ENCODE data around the gene SUN5.

Gene SUN5

DNA sequence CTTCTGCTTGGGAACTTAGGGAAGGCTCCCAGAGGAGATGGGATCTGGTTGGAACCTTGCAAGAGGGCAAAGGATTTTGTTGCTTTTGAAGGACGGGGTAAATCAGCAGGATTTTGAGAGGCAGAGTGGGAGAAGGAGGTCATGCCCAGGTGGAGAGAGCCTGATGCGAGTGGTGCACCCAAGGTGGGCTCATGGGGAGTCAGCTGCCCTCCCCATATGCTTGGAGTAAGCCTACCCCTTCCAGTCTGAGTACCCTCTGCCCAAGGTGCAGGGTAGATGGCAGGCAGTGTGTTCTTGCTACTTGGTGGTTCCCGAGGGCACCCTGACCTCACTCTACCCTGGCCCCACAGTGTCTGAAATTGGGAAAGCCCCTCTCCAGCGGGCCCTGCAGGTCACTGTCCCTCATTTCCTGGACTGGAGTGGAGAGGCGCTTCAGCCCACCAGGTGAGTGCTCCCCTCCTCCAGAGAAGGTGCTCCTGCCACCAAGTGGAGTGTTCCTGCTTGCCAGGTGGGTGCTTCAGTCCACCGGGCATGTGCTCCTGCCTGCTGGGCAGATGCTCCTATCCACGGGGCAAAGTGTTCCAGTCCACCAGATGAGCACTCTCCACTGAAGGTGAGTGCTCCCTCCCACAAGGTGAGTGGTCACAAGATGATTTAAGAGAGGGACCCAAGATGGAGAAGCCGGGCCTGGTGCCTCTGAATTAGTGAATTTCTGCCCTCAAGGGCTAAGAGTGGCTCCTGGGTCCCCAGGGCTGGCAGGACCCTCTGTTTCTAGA, 6.6 kb upstream of the SUN5 start:
- H3K27ac ChIP-seq = no peak overlapping the region

DNA sequence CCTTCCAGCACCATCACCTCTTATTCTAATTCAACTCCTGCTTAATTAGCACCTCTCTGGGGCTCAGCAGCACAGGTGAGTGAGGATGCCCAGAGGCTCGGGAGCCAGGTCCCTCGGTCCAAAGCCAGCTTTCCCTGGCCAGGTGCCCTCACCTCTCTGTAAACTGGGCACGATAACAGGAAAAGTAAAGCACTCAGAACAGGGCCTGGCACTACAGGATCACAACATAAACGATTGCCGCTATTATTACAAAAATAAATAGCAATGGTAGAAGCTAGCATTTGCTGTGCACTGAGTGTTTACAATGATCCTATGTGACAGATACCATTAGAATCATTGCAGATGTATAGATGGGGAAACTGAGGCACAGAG, 5.9 kb upstream of the SUN5 start:
- TF ChIP-seq FOXP2 (optimal IDR thresholded peaks at IDR 0.05; ENCODE audit: control extremely low read depth, extremely low read length, insufficient read depth) (no peak), POLR2AphosphoS5 (IDR thresholded peaks at IDR 0.05; ENCODE audit: borderline replicate concordance, low read depth, low read length) (no peak), EZH2 (IDR thresholded peaks at IDR 0.05) (no peak)
- Histone ChIP-seq H3K36me3 (ENCODE audit: insufficient read depth, low read length) (no peaks in the 10 kb centered on the region), H3K9me3 (ENCODE audit: low read depth, low read length) (no peaks in the 10 kb centered on the region), H3K27ac (no peak overlapping the region), H3K9ac (ENCODE audit: insufficient read length) (no peak overlapping the region), H3K4me3 (no peak overlapping the region)
- DNase-seq (ENCODE audit: low read depth, low spot score) = no peak

More for the DNA sequence above, 6.6 kb upstream of the SUN5 start:
- H3K9me3 ChIP-seq (ENCODE audit: low read depth, low read length) = no peaks in the 10 kb centered on the region
- H3K4me3 ChIP-seq = no peak overlapping the region
- H3K9ac ChIP-seq (ENCODE audit: insufficient read length) = no peak overlapping the region
- DNase-seq (ENCODE audit: low read depth, low spot score) = no peak
- no peak for TF ChIP-seq POLR2AphosphoS5 (IDR thresholded peaks at IDR 0.05; ENCODE audit: borderline replicate concordance, low read depth, low read length)
- TF ChIP-seq EZH2 (IDR thresholded peaks at IDR 0.05) = no peak
- TF ChIP-seq FOXP2 (optimal IDR thresholded peaks at IDR 0.05; ENCODE audit: control extremely low read depth, extremely low read length, insufficient read depth) = no peak
- no peaks in the 10 kb centered on the region for H3K36me3 ChIP-seq (ENCODE audit: insufficient read depth, low read length)

DNA sequence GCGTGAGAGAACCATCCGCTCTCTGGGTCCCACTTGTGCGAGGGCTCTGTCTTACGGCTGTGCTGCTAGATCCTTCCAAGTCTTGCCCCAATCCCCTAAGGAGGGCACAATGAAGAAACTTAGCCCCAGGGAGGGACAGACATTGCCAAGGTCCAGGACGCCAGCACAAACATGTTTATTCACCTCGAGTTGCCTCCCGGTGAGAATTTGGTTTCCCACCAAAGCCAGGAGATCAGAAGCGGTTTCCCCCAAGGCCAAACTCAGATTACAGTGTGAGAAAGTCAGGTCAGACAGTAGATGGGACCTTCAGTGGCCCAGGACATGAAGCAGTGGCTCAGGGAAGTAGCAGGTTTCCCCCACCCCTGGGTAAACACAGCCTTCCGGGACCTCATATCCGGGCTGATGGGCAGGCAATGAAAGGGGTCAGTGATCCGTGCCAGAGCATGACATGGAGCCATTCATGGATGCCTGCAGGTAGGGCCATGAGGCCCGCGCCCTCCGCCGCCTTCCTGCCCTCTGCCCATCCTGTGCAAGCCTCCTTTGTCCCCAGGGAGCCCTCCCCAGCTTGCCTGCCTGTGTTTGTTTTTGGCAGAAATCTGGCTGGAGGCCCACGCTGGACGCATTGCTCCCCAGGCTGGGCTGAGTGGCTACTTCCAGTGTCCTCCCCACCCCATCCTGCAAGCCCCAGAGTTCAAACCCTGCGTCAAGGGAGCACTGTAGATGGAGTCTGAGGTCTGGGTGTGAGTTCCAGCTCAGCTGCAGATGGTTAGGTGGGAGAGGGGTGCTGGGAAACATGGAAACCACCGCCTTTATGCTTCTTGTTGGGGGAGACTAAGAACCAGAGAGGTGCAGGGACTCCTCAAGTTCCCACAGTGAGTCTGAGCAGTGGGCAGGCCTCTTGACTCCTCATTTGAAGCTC, 5.2 kb upstream of the SUN5 start:
- Histone ChIP-seq H3K36me3 (ENCODE audit: insufficient read depth, low read length) (no peaks in the 10 kb centered on the region), H3K4me3 (no peak overlapping the region), H3K27ac (no peak overlapping the region), H3K9me3 (ENCODE audit: low read depth, low read length) (no peaks in the 10 kb centered on the region), H3K9ac (ENCODE audit: insufficient read length) (no peak overlapping the region)
- TF ChIP-seq FOXP2 (optimal IDR thresholded peaks at IDR 0.05; ENCODE audit: control extremely low read depth, extremely low read length, insufficient read depth) = no peak
- no peak for DNase-seq (ENCODE audit: low read depth, low spot score)

DNA sequence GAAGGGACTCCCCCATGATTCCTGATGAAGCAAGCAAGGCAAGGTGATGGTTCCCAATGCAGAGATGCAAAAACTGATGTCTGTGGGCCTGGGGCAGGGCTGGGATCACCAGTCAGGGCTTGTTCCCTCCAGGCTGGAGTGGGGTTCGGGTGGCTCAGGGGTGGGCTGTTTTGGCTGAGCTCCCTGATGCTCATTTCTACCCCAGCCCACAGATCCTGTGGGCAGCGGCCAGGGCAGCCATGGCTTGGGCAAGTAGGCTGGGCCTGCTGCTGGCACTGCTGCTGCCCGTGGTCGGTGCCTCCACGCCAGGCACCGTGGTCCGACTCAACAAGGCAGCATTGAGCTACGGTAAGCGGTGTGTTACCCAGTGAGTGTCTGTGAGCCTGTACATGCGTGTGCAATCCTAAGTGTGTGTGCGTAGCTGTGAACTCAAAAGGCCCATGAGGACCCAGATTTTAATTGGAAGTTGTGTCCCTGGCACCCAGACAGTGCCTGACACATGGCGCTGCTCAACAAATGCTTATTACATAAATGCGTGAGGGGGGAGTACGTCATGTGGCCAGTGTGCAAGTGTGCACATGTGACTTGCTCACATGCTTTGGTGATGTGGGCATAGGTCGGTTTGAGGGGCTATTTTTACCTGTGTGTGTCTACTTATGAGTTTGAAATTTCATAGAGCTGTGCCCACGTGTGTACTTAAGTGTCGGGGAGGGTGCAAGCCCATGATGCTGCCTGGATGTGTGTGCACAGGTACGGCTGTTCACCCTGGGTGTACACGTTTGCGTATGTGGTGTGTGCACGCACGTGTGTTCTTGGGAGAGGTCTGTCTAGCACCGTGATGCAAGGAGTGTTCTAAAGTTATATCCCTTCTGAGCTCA, 4.3 kb upstream of the SUN5 start:
- no peak for DNase-seq (ENCODE audit: low read depth, low spot score)
- H3K4me3 ChIP-seq = no peak overlapping the region
- no peaks in the 10 kb centered on the region for H3K9me3 ChIP-seq (ENCODE audit: low read depth, low read length)
- H3K9ac ChIP-seq (ENCODE audit: insufficient read length) = no peak overlapping the region
- no peak for TF ChIP-seq EZH2 (IDR thresholded peaks at IDR 0.05)
- TF ChIP-seq FOXP2 (optimal IDR thresholded peaks at IDR 0.05; ENCODE audit: control extremely low read depth, extremely low read length, insufficient read depth) = no peak
- no peak for TF ChIP-seq POLR2AphosphoS5 (IDR thresholded peaks at IDR 0.05; ENCODE audit: borderline replicate concordance, low read depth, low read length)
- H3K36me3 ChIP-seq (ENCODE audit: insufficient read depth, low read length) = no peaks in the 10 kb centered on the region
- H3K27ac ChIP-seq = no peak overlapping the region

DNA sequence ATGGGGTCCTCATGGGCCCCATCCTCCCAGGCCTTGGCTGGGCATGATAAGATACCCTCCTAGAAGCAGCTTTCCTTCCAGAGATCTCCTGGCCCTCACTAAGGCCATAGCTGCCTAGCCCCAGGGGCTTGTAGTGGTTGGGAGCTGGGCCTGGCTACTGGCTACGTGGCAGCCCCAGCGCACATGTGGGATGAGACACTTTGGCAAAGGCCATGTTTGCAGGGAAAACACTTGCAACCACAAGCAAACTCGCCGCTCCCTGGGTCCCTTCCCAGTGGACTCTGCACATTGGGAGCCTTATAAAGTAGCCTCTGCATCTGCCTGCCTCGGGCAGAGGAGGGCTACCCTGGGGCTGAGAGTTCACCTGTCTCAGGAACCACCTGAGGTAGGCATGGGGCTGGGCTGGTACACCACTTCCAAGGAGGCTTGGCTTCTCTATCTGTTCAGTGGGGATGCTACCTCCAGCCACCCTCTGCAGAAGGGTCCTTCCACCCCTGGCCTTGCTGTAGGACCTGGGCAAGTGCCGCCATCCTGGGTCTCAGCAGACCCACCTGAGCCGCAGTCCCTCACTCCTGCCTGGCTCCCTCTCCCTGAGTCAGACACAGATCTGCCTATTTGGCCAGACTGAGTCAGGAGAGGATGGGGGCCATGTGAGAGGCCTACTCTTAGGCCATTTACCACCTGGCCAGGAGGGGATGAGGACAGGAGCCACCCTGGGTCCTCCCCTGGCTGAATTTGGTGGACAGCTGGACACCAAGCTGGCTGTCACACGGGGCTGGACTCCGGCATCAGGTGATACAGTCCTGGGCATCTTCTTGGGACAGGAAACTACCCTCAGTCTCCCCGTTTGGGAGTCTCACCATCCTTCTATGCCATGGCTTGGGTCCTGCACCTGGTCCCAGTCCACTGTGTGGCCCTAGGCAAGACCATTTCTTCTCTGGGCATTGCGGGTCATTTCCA, 3.4 kb upstream of the SUN5 start, which contains the start of gene BPIFB2:
TSS of gene BPIFB2 (plus strand) at position 329 of the 960 bp plus-strand sequence. CDS start 871 bp downstream, outside the sequence.
- Histone ChIP-seq H3K27ac (no peak within 1 kb of the TSS), H3K9ac (ENCODE audit: insufficient read length) (no peak within 1 kb of the TSS), H3K4me3 (no peak within 1 kb of the TSS), H3K9me3 (ENCODE audit: low read depth, low read length) (no peaks in the 10 kb centered on the region), H3K36me3 (ENCODE audit: insufficient read depth, low read length) (no peaks in the 10 kb centered on the region)
- no peak for DNase-seq (ENCODE audit: low read depth, low spot score)
- no peak for TF ChIP-seq POLR2AphosphoS5 (IDR thresholded peaks at IDR 0.05; ENCODE audit: borderline replicate concordance, low read depth, low read length)
- TF ChIP-seq EZH2 (IDR thresholded peaks at IDR 0.05) = no peak
- TF ChIP-seq FOXP2 (optimal IDR thresholded peaks at IDR 0.05; ENCODE audit: control extremely low read depth, extremely low read length, insufficient read depth) = no peak

DNA sequence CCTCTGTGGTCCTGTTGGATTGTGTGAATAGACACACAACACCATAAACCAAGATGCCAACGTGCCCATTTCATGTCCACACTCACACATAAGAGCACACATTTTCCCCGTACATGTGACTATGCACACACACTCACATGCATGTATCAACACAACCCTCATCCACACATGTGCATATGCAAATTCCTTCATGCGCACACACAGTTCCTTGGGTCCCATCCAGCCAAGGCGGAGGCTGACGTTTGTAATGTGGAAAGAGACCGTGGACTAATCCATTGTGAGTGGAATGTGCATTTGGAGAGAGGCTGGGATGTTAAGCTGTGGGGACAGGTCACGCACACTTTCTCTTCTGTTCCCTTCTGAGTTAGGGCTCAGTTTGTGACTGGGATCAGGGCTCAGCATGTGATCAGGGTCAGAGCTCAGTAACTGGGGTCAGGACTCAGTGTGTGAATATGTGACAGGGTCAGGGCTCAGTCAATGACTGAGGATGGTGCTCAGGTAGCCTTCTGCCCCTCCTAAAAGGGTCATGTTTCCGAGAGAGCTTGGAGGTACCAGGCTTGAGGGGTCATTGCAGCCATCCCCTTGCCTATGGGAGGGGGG, 2.6 kb upstream of the SUN5 start:
- TF ChIP-seq EZH2 (IDR thresholded peaks at IDR 0.05) (no peak), POLR2AphosphoS5 (IDR thresholded peaks at IDR 0.05; ENCODE audit: borderline replicate concordance, low read depth, low read length) (no peak)
- Histone ChIP-seq H3K4me3 (no peak overlapping the region), H3K36me3 (ENCODE audit: insufficient read depth, low read length) (no peaks in the 10 kb centered on the region), H3K9me3 (ENCODE audit: low read depth, low read length) (no peaks in the 10 kb centered on the region), H3K9ac (ENCODE audit: insufficient read length) (no peak overlapping the region), H3K27ac (no peak overlapping the region)
- no peak for DNase-seq (ENCODE audit: low read depth, low spot score)

Data from SK-N-MC (cell line).